MM.1S (cell line): ENCODE data around the gene APBB1IP.

ENCODE experiments used
- DNase-seq: peaks from one replicate; pipeline ENCODE4 v3.0.0-alpha.2; 2015
- H2AFZ ChIP-seq: fragments of 300-600 bp; sonication (generic); 2 replicates; pipeline ENCODE4 v1.6.0; 2016; ENCODE audit warnings: antibody characterized with exemption, low read length
- H3F3A ChIP-seq: fragments of 300-600 bp; sonication (generic); 2 replicates; pipeline ENCODE4 v1.6.1; 2016; ENCODE audit warnings: mild to moderate bottlenecking, antibody characterized with exemption, low read length, moderate library complexity, mixed read lengths; ENCODE audit not compliant: insufficient read depth
- H3K27ac ChIP-seq: fragments of 300-600 bp; sonication (generic); 2 replicates; pipeline ENCODE4 v1.5.1; 2016; ENCODE audit warnings: mild to moderate bottlenecking, low read length
- H3K27me3 ChIP-seq: fragments of 300-600 bp; sonication (generic); replicated peaks from 2 replicates; pipeline ENCODE4 v1.6.0; 2016; ENCODE audit warnings: low read length; ENCODE audit not compliant: insufficient read depth
- H3K36me3 ChIP-seq: fragments of 300-600 bp; sonication (generic); replicated peaks from 2 replicates; pipeline ENCODE4 v1.6.1; 2016; ENCODE audit warnings: mild to moderate bottlenecking, low read length, mixed read lengths; ENCODE audit not compliant: insufficient read depth
- H3K4me1 ChIP-seq: fragments of 300-600 bp; sonication (generic); 2 replicates; pipeline ENCODE4 v1.6.1; 2016; ENCODE audit warnings: low read length, mixed read lengths
- H3K4me2 ChIP-seq: fragments of 300-600 bp; sonication (generic); 2 replicates; pipeline ENCODE4 v1.6.0; 2016; ENCODE audit warnings: low read depth, low read length
- H3K4me3 ChIP-seq: fragments of 300-600 bp; sonication (generic); 2 replicates; pipeline ENCODE4 v1.5.1; 2016; ENCODE audit warnings: low read length, mixed read lengths
- H3K79me2 ChIP-seq: fragments of 300-600 bp; sonication (generic); 2 replicates; pipeline ENCODE4 v1.6.1; 2016; ENCODE audit warnings: mixed run types, low read length, mixed read lengths
- H3K9ac ChIP-seq: fragments of 300-600 bp; sonication (generic); 2 replicates; pipeline ENCODE4 v1.6.1; 2016; ENCODE audit warnings: low read length, mixed read lengths
- H3K9me2 ChIP-seq: fragments of 300-600 bp; sonication (generic); replicated peaks from 2 replicates; pipeline ENCODE4 v1.6.1; 2016; ENCODE audit warnings: mild to moderate bottlenecking, low read length, mixed read lengths; ENCODE audit not compliant: insufficient read depth
- H3K9me3 ChIP-seq: fragments of 300-600 bp; sonication (generic); replicated peaks from 2 replicates; pipeline ENCODE4 v1.6.1; 2016; ENCODE audit warnings: mild to moderate bottlenecking, low read length, mixed read lengths; ENCODE audit not compliant: insufficient read depth
- H4K20me1 ChIP-seq: fragments of 300-600 bp; sonication (generic); 2 replicates; pipeline ENCODE4 v1.6.1; 2016; ENCODE audit warnings: mild to moderate bottlenecking, low read length, moderate library complexity, mixed read lengths; ENCODE audit not compliant: insufficient read depth
- CTCF ChIP-seq: fragments of 300-600 bp; sonication (generic); IDR thresholded peaks from 2 replicates; pipeline ENCODE4 v1.5.1; 2016; ENCODE audit warnings: antibody characterized with exemption, low read length, mixed read lengths
- EZH2 ChIP-seq: fragments of 300-600 bp; sonication (generic); optimal IDR thresholded peaks from 2 replicates; pipeline ENCODE3; 2017; ENCODE audit warnings: low read depth, mild to moderate bottlenecking, antibody characterized with exemption, low read length, mixed read lengths
- EZH2phosphoT487 ChIP-seq: fragments of 300-600 bp; sonication (generic); IDR thresholded peaks from 2 replicates; pipeline ENCODE4 v1.6.1; 2018; ENCODE audit warnings: antibody characterized with exemption, low read length

APBB1IP gene

GRCh38 chr10:26468291-26468690, 30.1 kb downstream of the APBB1IP start:
- H3K27ac ChIP-seq = no peak overlapping the region
- H3K9ac ChIP-seq = no peak overlapping the region
- H3K9me3 ChIP-seq = no peaks in the 10 kb centered on the region
- H3K4me1 ChIP-seq = no peaks in the 10 kb centered on the region
- no peaks in the 10 kb centered on the region for H3K9me2 ChIP-seq
- H3K79me2 ChIP-seq = no peaks in the 10 kb centered on the region
- DNase-seq = no peak
- H4K20me1 ChIP-seq = no peaks in the 10 kb centered on the region; the same call in 1 of the 2 replicates
- no peaks in the 10 kb centered on the region for H3K27me3 ChIP-seq
- no peak overlapping the region for H3K4me3 ChIP-seq
- H3K4me2 ChIP-seq = no peak overlapping the region
- H3F3A ChIP-seq = no peaks in the 10 kb centered on the region
- TF ChIP-seq CTCF (no peak), EZH2phosphoT487 (no peak), EZH2 (no peak)
- no peaks in the 10 kb centered on the region for H3K36me3 ChIP-seq
- no peak overlapping the region for H2AFZ ChIP-seq

- H3K27me3 ChIP-seq = no peaks in the 10 kb centered on the region
- H4K20me1 ChIP-seq = no peaks in the 10 kb centered on the region; the same call in 1 of the 2 replicates
- no peak overlapping the region for H2AFZ ChIP-seq
- no peak for DNase-seq
- H3K36me3 ChIP-seq = no peaks in the 10 kb centered on the region
- H3K4me2 ChIP-seq = no peak overlapping the region
- H3K79me2 ChIP-seq = no peaks in the 10 kb centered on the region
- no peaks in the 10 kb centered on the region for H3K9me3 ChIP-seq
- H3K4me1 ChIP-seq = no peaks in the 10 kb centered on the region
- TF ChIP-seq EZH2 (no peak), EZH2phosphoT487 (no peak), CTCF (no peak)
- H3K9me2 ChIP-seq = no peaks in the 10 kb centered on the region
- H3K27ac ChIP-seq = no peak overlapping the region
- no peaks in the 10 kb centered on the region for H3F3A ChIP-seq
- no peak overlapping the region for H3K4me3 ChIP-seq
- H3K9ac ChIP-seq = no peak overlapping the region
These were observed 30.6 kb downstream of the APBB1IP start for GRCh38 chr10:26468700-26469099.

- no peak overlapping the region for H3K27ac ChIP-seq
- no peaks in the 10 kb centered on the region for H3K79me2 ChIP-seq
- H3K9ac ChIP-seq = no peak overlapping the region
These were observed 34.3 kb downstream of the APBB1IP start for GRCh38 chr10:26472492-26472778.

More at GRCh38 chr10:26472492-26472778, 34.3 kb downstream of the APBB1IP start:
- H4K20me1 ChIP-seq = no peaks in the 10 kb centered on the region; the same call in 1 of the 2 replicates
- H3K9me2 ChIP-seq = no peaks in the 10 kb centered on the region
- H3K4me2 ChIP-seq = no peak overlapping the region
- no peak overlapping the region for H3K4me3 ChIP-seq
- TF ChIP-seq EZH2 (no peak), CTCF (no peak), EZH2phosphoT487 (no peak)
- H3K4me1 ChIP-seq = no peaks in the 10 kb centered on the region
- no peaks in the 10 kb centered on the region for H3K36me3 ChIP-seq
- no peak for DNase-seq
- no peaks in the 10 kb centered on the region for H3F3A ChIP-seq
- no peaks in the 10 kb centered on the region for H3K27me3 ChIP-seq
- H2AFZ ChIP-seq = no peak overlapping the region
- H3K9me3 ChIP-seq = no peaks in the 10 kb centered on the region
